NCI-H524 treated with DMSO at 0.1 percent for 48 hours (cell line): ENCODE data around the gene DMD.
"Not testable (repeated sequence)": the region's sequence is repeated elsewhere in the genome, so short reads cannot be mapped to it uniquely, and the experiment has no call there.

ENCODE experiments used
- DNase-seq: peaks from one replicate; lab custom pipeline; 2025; lab: John Stamatoyannopoulos, UW

The DMD gene

GRCh38 chrX:32618154-32618553 is 593.2 kb downstream of the DMD start:
- no peak for DNase-seq

GRCh38 chrX:32614707-32615106 is 596.6 kb downstream of the DMD start:
- no peak for DNase-seq

DNA sequence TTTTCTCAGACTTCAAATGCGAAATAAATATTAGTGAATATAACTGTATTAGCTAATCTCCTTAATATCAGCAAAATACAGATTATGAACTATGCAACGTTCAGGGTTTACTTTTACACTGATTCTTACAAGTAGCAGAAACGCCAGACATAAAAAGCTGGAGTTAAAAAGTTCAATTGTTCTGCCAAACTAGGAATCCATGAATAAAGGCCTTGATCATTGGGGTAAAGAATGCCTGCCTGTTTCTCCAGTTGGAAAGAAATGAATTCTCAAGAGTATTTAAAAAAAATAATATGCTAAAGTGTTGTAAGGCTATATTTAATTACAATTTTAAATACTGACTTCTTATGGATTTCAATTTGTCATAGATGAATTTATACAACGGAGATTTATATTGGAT is 612.2 kb downstream of the DMD start:
- DNase-seq, result no peak

GRCh38 chrX:32598707-32599106 is 612.6 kb downstream of the DMD start:
- no peak for DNase-seq

- no peak for DNase-seq
Measured at GRCh38 chrX:32597777-32598176, 613.6 kb downstream of the DMD start.

GRCh38 chrX:32592786-32593185 is 618.6 kb downstream of the DMD start:
- DNase-seq, result no peak

GRCh38 chrX:32591589-32591988 is 619.8 kb downstream of the DMD start:
- no peak for DNase-seq

- DNase-seq, result no peak
Measured at GRCh38 chrX:32582729-32583128, 628.6 kb downstream of the DMD start.

GRCh38 chrX:32576885-32577284 is 634.5 kb downstream of the DMD start:
- no peak for DNase-seq

GRCh38 chrX:32572644-32573043 is 638.7 kb downstream of the DMD start:
- DNase-seq, result no peak

DNA sequence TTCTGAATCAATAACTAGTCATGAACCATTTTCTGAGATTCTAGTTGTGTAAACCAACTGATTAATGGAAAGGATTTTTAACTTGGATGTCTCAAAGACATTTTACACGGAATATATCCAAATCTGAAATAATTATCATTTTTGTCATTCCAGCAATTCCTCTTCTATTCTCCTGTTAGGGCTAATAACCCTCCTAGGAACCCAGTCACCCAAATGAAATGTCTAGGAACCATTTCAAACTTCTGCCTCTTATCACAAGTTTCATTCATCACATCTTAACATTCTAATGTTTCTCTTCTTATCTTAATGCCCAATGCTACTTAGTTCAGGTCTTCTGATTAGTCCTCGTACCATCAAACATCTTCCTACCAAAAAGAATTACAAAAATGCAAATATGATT is 639.8 kb downstream of the DMD start:
- no peak for DNase-seq

GRCh38 chrX:32562261-32562660 is 649.1 kb downstream of the DMD start:
- DNase-seq, result no peak

- DNase-seq, result no peak
Measured at GRCh38 chrX:32545101-32545500, 666.2 kb downstream of the DMD start.

DNA sequence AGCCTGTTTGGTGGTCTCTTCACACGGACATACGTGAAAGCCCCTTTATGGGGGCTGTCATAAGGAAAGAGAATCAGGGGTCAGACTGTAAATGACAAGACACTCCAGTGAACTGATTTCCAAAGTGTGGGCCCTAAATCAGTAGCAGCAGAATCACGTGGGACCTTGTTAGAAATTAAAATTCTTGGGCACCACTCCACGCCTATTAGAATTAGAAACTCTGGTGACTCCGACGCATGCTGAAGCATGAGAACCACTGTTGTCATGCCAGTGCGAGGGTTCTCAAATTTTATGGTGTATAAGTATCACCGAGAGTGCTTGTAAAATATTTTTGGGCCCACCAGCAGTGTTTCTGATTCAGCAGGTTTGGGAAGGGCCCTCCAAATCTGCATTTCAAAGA is 672.8 kb downstream of the DMD start:
- no peak for DNase-seq

DNA sequence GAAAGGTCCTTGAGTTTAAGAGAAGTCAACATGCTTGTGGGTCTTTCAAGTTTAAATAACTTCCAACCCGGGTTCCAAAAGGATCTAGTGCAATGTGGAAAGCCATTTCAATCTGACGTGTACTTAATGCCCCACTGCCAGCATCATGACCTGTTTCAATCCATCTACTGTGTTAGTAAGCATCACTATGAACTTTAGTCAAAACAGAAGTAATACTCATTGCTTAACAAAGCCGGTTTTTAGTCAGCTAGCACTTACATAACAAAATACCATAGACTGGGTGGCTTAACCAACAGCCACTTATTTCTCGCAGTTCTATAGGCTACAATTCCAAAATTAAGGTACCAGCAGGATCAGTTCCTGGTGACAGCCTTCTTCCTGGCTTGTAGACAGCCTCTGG is 677.5 kb downstream of the DMD start:
- DNase-seq, result no peak

DNA sequence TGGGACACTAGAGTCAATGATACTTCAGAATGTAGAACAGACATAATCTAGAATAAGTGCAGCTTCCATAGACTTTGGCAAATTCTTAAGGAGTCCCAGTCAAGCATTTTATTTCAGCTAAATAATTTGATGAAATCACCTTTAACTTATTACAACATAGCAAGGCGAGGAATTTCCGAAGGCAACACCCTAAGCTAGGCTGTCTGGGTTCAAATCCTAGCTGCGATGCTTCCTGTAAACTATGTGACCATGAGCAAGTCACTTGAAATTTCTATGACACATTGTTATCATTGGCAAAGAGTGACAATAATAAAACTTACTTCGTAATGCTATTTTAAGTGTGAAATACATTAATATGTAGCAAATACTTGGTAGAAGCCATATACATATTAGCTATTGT is 679.1 kb downstream of the DMD start:
- no peak for DNase-seq

DNA sequence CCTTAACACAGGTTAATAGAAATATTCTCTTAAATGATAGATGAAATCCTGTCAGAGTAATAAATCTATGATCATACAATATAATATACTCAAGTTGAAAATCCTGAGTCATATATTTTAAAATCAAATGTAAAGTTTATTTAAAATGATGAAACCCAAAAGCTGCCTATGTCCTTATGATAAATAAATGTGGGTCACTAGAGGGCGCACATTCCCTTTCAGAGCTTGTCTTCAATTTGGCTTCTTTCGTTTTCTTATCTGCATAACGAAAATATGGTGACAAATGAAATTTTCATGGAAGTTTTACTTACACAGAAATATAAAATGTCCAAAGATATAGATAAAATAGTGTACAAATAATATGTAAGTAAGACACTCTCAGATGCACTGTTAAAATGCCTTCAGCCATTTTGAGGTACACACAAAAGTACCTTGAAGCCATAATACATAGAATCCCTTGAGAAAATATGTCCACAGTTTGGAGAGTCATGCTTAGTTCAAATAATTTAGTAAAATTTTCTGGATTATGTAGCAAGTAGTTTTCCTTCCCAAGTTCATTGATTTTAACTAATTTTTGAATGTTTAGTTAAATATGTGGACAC is 680.4 kb downstream of the DMD start:
- peak; percentile 14 for DNase-seq

- DNase-seq, result not testable (repeated sequence)
Measured at GRCh38 chrX:32528451-32528850, 682.9 kb downstream of the DMD start.

GRCh38 chrX:32525234-32525633 is 686.1 kb downstream of the DMD start:
- DNase-seq, result no peak

- DNase-seq, result no peak
Measured at GRCh38 chrX:32524385-32524784, 687.0 kb downstream of the DMD start.

GRCh38 chrX:32520789-32521188 is 690.6 kb downstream of the DMD start:
- DNase-seq, result no peak

- no peak for DNase-seq
Measured at GRCh38 chrX:32514986-32515385, 696.4 kb downstream of the DMD start.

DNA sequence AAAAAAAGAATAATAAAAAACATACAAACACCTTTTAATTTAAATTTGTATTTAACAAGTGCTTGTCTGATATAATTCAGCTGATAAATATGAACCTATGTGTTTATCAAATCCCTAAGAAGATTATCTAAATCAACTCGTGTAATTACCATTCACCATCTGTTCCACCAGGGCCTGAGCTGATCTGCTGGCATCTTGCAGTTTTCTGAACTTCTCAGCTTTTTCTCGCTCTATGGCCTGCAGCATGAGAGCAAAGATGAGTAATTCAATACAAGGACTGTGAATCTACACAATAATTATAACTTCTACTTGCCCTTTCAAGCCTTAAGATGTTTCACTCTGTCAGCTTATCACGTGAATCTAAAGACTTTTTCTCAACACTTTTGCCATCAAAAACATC is 709.7 kb downstream of the DMD start:
- no peak for DNase-seq

DNA sequence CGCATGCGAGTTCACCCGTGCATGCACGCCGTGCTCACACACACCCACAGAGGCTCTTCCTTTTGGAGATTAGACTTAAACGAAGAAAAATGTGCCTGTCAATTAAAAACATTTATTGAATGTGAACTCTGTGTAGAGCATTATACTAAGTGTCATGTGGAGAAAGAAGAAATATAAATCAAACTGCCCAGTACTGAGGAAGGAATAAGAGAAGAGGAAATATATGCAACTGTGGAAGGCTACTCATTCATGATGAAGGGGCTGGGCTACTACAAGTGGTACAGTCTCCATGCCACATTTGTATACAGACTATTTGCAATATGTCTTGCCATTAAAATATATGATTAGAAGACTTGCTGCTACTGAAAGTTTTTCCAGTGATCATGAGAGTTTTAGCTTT is 714.7 kb downstream of the DMD start:
- no peak for DNase-seq

GRCh38 chrX:32495855-32496254 is 715.5 kb downstream of the DMD start:
- no peak for DNase-seq
